Activated T-cell treated with anti-CD3 and anti-CD28 coated beads for 24 hours (primary cell): Measurements from ENCODE around the gene MYO7A.

Source experiments
- DNase-seq: peaks from one replicate; pipeline ENCODE4 v3.0.0-alpha.2; 2020; ENCODE audit warnings: low read depth

Gene MYO7A

DNA sequence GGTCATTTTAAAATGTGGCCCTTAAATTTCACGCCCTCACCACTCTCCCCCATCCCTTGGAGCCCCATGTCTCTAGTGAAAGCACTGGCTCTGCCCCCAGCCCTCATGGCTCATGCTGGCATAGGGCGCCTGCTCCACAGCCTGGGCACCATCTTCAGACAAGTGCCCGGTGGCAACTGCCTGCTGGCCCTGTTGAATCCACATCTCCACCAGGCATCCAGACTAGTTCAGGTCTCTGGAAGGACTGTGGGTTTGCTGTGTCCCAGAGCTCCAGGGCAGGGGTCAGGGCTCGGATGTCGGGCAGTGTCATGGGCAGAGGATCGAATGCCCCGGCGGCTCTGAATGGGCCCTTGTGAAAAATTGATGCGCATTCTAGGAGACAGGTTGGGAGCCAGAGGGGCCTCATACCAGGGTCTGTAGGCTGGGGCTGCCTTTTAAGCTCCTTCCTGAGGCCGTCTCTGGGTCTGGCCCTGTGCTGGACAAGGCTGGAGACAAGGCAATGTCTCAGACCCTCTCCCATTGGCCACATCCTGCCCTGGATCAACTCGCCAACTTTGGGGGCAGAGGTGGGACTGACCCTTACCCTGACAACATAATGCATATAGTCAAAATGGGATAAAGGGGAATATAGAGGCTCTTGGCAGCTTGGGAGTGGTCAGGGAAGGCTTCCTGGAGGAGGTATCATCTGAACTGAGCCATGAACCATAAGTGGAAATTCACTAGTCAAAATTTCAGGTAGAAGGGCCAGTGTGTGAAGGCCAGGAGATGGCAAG, 1.2 kb downstream of the MYO7A start:
- no peak for DNase-seq

DNA sequence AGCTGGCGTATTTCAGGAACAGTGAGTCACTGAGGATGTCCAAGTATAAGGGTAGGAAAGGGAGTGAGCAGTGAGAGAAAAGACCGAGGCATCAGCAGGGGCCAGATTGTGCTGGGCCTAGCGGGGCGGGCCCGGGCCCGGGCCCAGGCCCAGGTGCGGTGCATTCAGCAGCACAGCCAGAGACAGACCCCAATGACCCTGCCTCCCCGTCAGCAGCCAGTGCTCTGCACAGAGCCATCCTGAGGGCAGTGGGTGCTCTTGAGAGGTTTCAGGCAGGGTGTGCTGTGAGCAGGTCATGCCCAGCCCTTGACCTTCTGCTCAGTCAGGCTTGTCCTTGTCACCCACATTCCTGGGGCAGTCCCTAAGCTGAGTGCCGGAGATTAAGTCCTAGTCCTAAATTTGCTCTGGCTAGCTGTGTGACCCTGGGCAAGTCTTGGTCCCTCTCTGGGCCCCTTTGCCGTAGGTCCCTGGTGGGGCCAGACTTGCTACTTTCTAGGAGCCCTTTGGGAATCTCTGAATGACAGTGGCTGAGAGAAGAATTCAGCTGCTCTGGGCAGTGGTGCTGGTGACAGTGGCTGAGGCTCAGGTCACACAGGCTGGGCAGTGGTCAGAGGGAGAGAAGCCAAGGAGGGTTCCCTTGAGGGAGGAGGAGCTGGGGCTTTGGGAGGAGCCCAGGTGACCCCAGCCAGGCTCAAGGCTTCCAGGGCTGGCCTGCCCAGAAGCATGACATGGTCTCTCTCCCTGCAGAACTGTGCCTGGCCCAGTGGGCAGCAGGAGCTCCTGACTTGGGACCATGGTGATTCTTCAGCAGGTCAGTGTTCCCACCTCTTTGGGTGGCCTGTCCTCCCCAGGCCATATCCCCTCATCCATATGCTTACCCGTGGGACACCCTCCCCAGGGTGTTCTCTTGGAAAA, 2.1 kb downstream of the MYO7A start:
- no peak for DNase-seq

DNA sequence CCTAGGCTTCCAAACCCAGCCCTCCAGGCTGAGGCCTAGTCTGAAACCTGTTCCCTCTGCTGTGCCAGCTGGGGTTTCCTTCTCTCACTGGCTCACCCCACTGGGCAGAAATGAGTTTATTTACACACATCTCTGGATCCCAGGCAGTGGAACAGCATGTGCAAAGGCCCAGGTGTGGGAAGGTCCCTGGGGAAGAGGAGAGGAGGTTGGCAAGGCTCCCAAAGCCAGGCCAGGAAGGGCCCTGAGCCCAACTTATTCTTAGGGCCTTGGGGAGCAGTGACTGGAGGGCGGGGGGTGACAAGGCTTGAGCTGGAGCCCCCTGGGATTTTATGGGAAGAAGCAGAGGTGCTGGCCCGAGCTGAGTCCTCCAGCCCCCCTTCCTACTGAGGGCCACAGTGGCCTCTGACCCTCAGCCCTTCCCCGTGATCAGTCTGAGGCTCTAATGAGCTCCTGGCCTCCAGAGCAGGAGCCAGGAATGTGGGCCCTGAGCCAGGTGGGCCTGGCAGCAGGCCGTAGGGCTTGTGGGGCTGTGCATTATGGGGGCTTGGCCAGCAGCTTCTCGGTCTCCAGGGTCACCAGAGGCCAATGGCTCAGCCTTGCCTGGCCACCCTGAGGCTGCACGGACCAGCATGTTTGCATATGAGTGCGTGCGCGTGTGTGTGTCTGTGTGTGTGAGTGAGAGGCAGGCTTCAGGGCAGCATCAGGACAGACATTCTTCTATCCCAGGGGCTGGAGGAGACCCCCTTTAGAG, 2.9 kb downstream of the MYO7A start:
- DNase-seq = no peak

DNA sequence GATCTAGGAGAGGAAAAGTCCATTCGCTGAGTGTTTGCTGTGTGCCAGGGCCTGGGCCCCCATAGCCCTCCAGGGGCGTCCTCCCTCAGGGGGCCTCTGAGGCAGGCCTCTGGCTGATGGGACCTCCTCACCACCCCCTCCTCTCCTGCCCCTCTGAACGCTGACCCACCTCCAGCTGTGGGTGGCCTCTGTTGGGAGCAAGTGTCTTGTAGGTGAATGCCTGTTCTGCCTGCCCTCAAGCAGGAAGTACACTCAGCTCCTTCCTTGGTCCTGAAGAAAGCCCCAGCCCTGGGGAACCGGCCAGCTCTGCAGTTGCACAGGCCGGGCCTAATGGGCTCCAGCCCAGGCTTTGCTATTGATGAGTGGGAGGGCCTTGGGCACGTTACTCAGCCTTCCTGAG, 3.5 kb downstream of the MYO7A start:
- no peak for DNase-seq

DNA sequence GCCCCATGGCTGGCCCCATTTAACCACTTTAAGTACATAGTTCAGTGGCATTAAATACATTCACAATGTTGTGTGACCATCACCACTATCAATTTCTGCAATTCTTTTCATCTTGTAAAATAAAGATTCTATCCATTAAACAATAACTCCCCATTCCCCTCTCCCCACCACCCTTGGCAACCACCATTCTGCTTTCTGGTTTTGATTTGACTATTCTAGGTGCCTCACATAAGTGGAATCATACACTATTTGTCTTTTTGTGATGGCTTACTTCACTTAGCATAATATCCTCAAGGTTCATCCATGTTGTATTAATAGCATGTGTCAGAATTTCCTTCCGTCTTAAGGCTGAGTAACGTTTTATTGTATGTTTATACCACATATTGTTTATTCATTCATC, 7.0 kb downstream of the MYO7A start:
- DNase-seq = no peak

DNA sequence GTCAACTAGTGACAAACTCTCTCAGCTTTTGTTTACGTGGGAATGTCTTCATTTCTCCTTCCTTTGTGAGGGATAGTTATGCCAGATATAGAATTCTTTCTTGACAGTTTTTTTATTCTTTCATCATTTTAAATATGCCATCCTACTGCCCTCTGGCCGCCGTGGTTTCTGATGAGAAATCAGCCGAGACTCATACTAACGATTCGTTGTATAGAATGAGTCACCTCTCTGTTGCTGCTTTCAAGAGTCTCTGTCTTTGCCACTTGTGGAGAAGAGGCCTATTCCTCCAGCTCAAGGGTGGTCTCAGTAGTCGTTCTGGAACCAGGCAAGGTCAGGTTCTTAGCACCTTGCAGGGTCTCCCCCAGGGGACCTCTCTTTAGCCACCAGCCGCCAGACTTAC, 8.0 kb downstream of the MYO7A start:
- DNase-seq = no peak

DNA sequence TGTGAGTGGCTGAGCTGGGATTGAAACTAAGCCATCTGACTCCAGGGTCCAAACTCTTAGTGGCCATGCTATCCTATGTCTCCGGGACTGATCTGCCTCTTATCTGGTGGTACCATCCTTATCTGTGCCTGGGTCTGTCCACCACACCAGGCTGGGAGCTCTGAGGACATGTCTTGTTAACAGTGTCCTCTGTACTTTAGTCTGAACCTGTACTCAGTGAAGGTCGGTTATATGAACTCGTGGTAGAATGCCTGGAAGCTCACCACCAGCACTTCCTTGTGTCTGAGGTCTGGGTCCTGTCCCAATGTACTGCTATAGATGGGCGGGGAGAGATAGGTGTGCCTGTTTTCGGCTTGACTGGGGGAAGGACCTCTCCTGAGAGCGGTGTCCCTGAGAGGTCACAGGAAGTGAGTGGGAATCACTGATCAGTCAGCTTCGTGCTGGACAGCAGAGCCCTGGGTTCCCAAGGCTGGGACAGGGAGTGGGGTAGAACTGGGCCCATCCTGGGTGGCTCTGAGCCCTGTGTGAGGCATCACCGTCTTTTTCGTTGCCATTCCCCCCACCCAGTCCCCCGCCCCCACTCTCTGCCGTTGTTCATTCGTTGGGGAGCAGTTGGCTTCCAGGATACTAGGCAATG, 8.9 kb downstream of the MYO7A start:
- no peak for DNase-seq

DNA sequence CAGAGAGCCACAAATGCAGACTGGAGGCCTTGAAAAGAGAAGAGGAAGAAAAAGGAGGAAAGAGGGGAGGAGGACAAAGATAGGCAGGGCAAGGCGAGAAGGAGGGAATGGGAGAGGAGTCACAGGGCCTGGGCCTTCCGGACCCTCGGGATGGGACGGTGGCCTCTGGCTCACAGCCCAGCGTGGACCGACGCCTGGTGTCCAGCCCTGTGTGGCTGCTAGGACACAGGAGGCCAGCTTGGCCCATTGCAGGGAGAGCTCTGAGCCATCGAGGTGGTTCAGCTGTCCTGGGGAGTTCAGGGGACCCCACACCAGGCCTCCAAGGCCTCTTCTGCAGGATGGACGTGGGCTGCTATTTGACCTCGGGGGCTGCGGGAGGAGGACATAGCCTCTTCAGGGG, 9.4 kb downstream of the MYO7A start:
- DNase-seq = no peak

DNA sequence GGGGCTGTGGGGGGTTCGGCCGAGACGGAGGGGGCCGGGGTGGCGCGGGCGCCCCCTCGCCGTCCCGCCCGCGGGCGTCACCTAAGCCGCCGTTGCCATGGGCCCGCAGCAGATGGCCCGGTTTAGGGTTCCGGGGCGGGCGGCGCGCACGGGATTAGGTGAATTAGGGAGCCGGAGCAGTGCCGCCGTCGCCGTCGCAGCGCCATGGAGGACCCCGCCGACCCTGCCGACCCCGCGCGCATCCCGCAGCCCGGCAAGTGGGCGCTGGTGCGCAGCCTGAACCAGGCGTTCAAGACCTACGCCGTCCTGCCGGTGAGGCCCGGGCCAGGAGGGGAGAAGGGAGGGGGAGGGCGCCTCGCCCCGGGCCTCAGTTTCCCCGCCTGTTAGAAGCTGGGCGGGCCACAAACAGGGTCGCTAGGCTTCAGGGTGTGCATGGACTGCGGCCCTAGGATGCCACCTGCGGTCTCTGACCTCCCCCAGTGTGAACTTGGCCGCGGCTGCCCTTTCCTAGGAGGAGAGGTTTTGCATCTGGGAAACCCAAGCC, 10.1 kb downstream of the MYO7A start:
- DNase-seq = no peak

DNA sequence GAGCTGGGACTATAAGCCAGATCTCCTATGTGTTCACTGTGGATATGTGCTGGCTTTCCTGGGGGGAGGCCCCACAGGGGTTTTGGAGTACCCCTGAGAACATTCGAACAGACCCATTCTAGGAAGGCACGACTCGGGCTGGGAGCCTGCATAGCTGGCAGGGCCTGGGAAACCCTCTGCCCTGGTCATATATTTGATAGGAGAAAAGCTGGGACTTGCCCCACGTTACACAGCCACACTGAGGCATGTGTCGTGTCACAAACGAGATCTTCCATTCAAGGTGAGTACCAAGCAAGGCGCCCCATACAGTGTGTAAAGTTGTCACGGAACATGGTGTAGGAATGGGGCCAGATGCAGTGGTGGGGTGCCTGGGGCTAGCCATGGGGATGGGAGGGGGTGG, 11.2 kb downstream of the MYO7A start:
- DNase-seq = no peak

DNA sequence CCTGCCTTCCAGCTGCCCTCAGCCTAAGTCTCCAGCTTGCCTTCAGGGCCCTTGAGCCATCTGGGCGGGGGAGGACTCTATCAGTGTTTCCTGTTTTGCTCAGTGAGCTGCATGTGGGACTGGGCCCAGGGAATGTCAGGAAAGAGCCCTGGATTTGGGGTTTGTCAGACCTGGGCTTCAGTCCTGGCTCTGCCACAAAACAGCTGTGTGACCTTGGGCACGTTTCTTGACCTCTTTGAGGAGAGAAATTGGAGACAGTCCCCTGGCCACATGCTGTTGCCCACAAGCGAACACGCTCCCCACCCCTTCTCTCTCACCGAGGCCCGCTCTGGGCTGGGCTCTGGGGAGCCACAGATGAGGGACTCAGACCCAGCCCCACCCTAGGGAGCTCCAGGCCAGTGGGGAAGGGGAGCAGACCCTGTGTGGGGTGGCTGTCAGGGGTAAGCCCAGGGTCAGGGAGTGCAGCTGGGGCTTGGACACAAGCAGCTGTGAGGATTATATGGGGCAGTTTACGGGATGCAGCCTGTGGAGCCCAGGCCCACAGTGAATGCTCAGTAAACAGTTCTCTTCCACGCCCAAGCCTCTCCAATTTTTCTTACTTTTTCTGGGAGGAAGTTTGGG, 12.3 kb downstream of the MYO7A start:
- DNase-seq = no peak

DNA sequence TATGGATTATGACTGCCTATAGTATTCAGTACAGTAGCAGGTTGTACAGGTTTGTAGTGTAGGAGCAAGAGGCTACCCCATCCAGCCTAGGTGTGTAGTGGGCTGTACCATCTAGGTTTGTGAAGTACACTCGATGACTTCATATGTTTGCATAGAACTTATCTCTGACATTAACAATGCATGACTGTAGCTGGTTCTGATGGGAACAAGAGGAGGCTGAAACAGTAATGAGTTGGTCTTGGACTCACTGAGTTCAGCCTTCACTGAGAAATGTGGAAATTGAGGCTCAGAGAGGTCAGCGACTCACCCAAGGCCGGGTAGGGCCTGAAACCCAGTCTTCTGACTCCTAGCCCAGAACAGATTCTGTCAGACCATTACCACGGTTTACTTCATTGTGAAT, 13.0 kb downstream of the MYO7A start:
- no peak for DNase-seq

DNA sequence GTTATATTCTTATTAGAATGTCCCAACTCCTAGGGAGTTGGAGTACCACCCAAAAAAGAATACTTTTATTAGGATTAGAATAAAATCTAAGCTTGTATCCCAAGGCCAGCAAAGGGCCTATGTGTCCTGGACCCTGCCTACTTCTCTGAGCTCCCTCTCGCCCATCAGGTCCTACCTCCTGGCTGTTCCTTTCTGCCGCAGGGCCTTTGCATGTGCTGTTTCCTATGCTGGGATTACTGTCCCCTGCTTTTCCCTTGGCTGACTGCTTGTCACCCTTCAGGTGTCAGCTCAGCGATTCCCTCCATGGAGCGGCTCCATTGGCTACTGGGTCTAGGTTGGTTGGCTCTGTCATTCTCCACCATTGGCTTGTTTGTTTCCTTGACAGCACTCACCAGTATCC, 13.4 kb downstream of the MYO7A start:
- DNase-seq = no peak

DNA sequence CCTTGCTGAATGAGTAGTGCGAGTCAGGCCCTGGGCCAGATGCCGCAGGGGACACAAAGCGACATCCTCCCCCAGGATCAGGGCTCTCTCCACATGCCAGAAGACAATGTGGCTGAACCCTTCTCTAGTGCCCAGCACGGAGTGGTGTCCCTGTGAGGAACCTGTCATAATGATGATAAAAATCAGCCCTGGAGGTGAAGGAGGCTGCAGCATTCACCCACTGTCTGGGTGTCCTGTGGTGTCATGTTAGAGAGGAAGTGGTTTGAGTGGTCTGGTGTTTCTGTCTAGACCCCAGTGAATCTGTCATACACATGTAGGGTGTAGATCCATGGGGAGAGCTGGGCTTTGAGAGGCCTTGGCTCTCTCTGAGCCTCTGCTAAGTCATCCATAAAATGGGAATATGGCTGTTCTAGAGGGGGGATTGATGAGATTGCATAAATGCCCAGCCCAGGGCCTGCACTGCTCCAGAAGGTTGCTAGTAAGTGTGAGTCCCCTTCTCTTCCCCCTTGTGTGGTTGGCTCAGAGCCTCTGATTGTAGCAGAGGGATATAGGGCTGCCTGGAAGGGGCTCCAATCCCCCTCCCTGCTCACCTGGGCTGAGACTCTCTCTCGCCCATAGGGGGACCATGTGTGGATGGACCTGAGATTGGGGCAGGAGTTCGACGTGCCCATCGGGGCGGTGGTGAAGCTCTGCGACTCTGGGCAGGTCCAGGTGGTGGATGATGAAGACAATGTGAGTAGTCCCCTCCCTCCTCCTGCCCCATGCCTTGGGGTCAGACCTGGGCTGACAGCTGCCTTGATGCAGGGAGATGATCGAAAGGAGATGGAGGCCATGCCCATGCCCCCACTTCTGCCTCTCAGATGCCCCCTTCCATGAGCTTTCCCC, 14.3 kb downstream of the MYO7A start:
- DNase-seq = no peak

DNA sequence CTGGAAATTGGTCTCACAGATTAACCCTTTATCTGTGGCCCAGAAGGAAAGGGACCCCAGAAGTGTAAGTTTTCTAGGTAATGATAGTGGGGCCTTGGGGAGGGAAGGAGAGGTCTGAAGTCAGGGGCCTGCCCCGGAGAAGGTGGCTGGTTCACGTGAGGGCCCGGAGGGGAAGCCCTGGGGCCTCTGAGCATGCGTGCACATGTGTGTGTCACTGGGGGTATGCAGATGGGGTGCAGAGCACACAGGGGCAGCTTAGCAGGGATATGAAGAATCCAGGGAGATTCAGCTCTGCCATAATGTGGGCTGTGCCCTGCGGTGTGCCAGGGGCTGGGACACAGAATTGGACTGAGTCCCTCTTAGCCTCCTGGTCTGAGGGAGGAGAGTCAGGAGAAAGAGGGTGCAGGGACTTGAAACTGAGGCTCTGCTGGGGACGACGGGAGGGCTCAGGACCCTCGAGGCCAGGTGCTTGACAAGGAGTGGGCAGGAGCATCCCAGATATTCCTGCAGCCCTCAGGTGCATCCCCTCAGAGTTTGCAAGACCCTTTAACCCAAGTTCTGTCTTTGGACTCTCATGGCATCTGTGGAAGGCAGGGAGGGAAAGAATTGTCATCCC, 15.5 kb downstream of the MYO7A start:
- DNase-seq = no peak

DNA sequence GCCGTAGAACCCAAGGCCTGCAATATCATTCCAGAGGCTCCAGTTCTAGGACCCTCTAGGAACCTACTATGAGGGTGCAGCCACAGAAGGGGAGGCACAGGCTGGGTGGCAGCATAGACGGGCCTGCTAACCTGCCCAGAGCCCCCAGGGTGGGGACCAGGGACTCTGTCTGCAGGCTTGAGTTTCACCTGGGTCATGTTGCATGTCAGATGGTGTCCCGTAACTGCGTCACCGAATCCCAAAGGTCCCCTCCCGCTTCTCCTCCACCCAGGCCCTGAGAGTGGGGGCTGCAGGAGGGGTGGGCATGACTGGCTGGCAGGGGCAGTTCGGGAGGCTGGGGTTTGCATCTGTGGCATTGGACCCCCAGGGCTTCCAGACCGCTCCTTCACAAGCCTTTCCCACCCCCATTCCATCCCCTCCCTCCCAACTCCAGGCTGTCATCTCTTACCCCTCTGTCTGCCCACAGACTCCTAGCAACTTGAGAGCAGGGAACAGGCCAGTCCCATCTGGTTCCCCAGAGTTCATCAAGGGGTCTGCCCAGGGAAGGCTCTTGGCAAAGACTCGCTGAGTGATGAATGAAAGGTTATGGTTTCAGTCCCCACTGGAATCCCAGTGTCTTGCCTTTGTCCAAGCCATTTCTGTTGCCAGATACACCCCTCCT, 16.3 kb downstream of the MYO7A start:
- DNase-seq = no peak

DNA sequence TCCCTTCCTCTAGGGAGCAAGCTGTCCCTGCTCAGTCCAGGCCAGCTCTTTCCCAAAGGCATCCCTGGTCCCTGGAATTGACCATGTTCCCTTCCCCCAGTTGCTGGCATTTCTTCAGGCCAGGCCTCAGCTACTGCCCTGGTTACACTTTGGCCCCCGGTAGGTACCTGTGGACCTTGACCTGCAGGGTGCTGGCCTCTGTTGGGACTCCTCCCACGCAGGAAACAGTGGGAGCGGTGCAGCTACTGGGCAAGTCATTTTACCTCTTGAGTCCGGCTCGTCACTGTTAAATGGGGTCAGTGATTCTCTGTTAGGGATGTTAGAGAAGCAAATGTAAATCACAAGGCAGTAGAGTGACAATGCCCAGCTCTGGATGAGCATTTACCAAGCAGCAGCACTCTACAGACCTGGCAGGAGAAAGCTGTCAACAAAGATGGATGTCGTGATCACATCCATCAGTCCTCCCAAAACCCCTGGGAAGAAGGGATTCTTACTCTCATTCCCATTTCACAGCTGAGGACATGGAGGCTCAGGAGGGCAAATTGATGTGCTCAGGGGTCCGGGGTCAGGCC, 16.9 kb downstream of the MYO7A start:
- no peak for DNase-seq

DNA sequence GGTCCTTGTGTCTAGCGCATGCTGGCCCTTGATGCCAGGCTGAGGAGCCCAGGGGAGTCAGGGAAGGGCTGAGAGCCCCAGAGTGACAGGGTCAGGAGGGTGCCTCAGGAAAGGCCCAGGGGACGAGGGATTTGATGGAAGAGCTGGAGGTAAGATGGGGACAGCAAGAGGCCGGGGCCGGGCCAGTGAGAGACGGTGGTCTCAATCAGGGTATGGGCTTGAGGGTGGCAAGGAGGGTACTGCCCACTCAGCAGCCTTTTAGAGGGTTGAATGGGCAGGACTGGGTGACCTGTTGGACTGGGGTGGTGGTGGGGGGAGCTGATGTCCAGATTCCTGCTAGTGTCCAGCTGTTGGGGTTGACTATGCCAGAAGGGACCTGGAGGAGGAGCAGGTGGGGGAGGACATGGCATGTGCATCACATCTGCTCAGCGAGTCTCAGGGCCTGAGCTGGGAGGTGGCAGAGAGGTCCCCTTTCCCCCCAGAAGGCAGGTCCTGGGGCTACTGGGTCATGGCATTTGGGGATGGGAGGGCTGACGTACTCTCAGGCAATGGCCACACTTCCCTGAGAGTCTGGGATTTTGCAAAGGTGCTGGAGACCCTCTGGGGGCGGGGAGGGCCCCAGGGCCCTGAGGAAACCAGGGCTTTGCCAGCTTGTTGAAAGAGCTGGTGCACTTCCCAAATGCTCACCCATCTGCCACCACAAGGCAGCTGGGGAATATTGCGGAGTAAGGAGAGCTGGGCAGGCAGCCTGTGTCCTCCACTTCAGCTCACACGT, 18.4 kb downstream of the MYO7A start:
- no peak for DNase-seq

DNA sequence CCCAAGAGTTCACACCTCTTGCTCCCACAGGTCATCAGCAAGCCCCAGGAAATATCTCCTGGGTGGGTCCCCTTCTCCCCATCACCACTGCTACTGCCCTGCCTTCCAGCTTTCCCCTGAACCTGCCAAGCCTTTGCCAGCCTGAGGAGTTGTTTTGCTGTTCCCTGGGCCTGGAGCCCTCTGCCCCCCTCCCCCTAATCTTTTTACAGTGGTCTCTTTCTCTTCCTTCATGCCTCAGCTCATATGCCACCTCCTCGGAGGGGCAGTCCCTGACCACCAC, 18.9 kb downstream of the MYO7A start:
- DNase-seq = no peak
